ENCODE measurements around the gene FBXO31.

DNA sequence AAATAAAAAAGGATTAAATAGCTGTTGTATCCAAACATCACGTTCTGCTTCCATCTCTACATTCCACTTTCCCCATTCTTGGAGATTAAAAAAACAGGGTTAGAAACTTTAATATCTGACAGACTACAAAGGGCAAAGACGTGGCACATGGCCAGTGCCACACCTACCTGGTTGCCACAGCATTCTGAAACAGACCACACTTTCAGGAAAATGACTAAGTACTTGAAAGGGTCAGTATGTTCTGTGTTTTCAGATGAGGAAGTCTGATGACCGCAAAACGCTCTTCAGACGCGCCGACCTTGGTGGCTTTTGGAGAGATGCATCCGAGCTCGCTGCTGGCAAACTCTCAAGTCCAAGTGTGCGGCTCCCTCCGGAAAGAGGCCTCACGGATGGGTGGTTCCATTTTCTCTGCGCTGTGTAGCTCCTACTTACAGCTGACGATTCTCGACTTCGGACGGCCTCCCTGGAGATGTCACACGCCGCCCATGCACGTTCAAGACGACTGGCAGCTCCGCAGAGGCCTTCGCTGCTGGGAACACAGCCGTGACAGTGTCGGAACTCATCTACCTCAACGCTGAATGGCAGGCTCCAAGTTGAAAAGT lies 24.0 kb upstream of the FBXO31 start:
- no peak for TF ChIP-seq MYC (IDR thresholded peaks at IDR 0.05; ENCODE audit: low read depth, low read length)
- no peak for TF ChIP-seq CTCF (IDR thresholded peaks at IDR 0.05; ENCODE audit: extremely low read depth in 1 of 2, insufficient read depth in 1 of 2, low read depth in 1 of 2, low read length in 2 of 2)
- TF ChIP-seq POLR2A (IDR thresholded peaks at IDR 0.05; ENCODE audit: low read depth, low read length) = peak; percentile 28
- no peak for TF ChIP-seq EZH2 (IDR thresholded peaks at IDR 0.05; ENCODE audit: borderline replicate concordance, low read depth, low read length, severe bottlenecking)
- peak; percentile 97 for TF ChIP-seq POLR2AphosphoS5 (IDR thresholded peaks at IDR 0.05; ENCODE audit: insufficient read depth, low read depth, low read length)
- peak; percentile 82 for TF ChIP-seq JUN (IDR thresholded peaks at IDR 0.05; ENCODE audit: borderline replicate concordance, insufficient read depth, insufficient read length, low read depth)

Measured in endothelial cell of umbilical vein (primary cell).